Measurements from ENCODE around the gene AOC1. TPM values are rescaled to one million over a fixed set of nuclear protein-coding genes. Genes with fewer than 3 reads are reported as not detected.

Gene AOC1
- total and polyA plus RNA-seq, 2 of the 4 experiments (the other 2 are of a cell fraction): not detected

GRCh38 chr7:150823484-150824126, 28.7 kb upstream of the AOC1 start:
- ATAC-seq (ENCODE audit: low read depth) (peak; percentile 67), DNase-seq (no peak)
- no peak overlapping the region; the same call in 1 of the 2 replicates for H3K27ac ChIP-seq (ENCODE audit: insufficient read depth, low read length)
- no peaks in the 10 kb centered on the region; the same call in 1 of the 2 replicates for H3K4me1 ChIP-seq (ENCODE audit: control insufficient read depth, insufficient read depth, low read length)
- H2AFZ ChIP-seq (replicated peaks; ENCODE audit: low read length, poor library complexity): no peak overlapping the region
- in situ Hi-C loops (cut with MboI; ENCODE audit: low sequenced_read_pairs) (no loop called here), intact Hi-C loops (cut with micrococcal nuclease) (no loop called here), dilution Hi-C loops (cut with HindIII; ENCODE audit: low sequenced_read_pairs, unreplicated experiment) (no loop called here)
- H2AK9ac ChIP-seq (replicated peaks; ENCODE audit: low read depth, low read length, poor library complexity): no peak overlapping the region
- no peak overlapping the region; the same call in 1 of the 2 replicates for H3K18ac ChIP-seq (ENCODE audit: low read depth, low read length)
- H3K4me3 ChIP-seq (ENCODE audit: insufficient read depth, low read depth, low read length): no peak overlapping the region
- H3K27me3 ChIP-seq (ENCODE audit: control insufficient read depth, insufficient read depth, low read length): no peaks in the 10 kb centered on the region; the same call in 1 of the 2 replicates
- no peak overlapping the region for H3K14ac ChIP-seq (replicated peaks; ENCODE audit: low read depth, low read length)
- POLR2A ChIA-PET (ENCODE audit: unreplicated experiment): interaction anchor here (0.6 kb wide), 1 partner anchor 151 kb away, joined by 5 read pairs; no protein-coding TSS in a partner anchor
- TF ChIP-seq USF2 (IDR thresholded peaks at IDR 0.05; ENCODE audit: low read depth, low read length) (no peak), CEBPB (IDR thresholded peaks at IDR 0.05; ENCODE audit: low read depth, low read length) (no peak), CHD1 (IDR thresholded peaks at IDR 0.05; ENCODE audit: low read depth, low read length) (no peak), MXI1 (IDR thresholded peaks at IDR 0.05; ENCODE audit: borderline replicate concordance, low read depth, low read length) (no peak)
- H2BK15ac ChIP-seq (ENCODE audit: low read depth, low read length): no peak overlapping the region
- H2AK5ac ChIP-seq (ENCODE audit: low read depth, low read length): no peak overlapping the region
- no peak overlapping the region for H3K4me2 ChIP-seq (ENCODE audit: low read depth, low read length)
- H3K36me3 ChIP-seq (ENCODE audit: control insufficient read depth, insufficient read depth, low read length): no peaks in the 10 kb centered on the region
- CTCF ChIA-PET: no interaction called here
- no peaks in the 10 kb centered on the region for H3K79me1 ChIP-seq (ENCODE audit: low read depth in 1 of 2, low read length in 2 of 2)
- H4K20me1 ChIP-seq (ENCODE audit: insufficient read depth, low read length): no peaks in the 10 kb centered on the region
- no peak overlapping the region for H3K56ac ChIP-seq (ENCODE audit: extremely low read depth, insufficient read depth, low read length)
- H3K9me3 ChIP-seq (ENCODE audit: control insufficient read depth, insufficient read depth, low read length): no peaks in the 10 kb centered on the region; the same call in 1 of the 2 replicates
- H4K5ac ChIP-seq (ENCODE audit: low read depth, low read length): no peak overlapping the region
- no peaks in the 10 kb centered on the region for H3K9me1 ChIP-seq (ENCODE audit: insufficient read depth, low read length)
- no peak overlapping the region for H4K8ac ChIP-seq (ENCODE audit: low read depth in 2 of 2, low read length in 2 of 2)
- no peak overlapping the region for H3K4ac ChIP-seq (ENCODE audit: low read depth, low read length)
- no peak overlapping the region for H2BK5ac ChIP-seq (ENCODE audit: low read depth, low read length, poor library complexity, severe bottlenecking)
- no peak overlapping the region for H3K9ac ChIP-seq (ENCODE audit: low read depth, low read length)
- H3K23ac ChIP-seq (ENCODE audit: low read depth, low read length): no peak overlapping the region
- 59% methylated on average over 2 of the region's 10 CpGs; no CpG with 5 or more reads in 1 of the 2 experiments for WGBS, 2 experiments (ENCODE audit: extremely low coverage in 2 of 2, insufficient read length in 1 of 2)
- no peak overlapping the region for H4K91ac ChIP-seq (ENCODE audit: insufficient read depth, low read depth, low read length)
- H2BK20ac ChIP-seq (ENCODE audit: low read depth, low read length): no peak overlapping the region
- H2BK120ac ChIP-seq (ENCODE audit: low read depth, low read length): no peak overlapping the region
- no TSS peak for BruUV-seq (replicated peaks)
